Astrocyte (in vitro differentiated cells and primary cell): Measurements from ENCODE around the gene POLR3C. TPM values are rescaled to one million over a fixed set of nuclear protein-coding genes. Genes with fewer than 3 reads are reported as not detected.

Source experiments
- DNase-seq: peaks from one replicate; pipeline ENCODE4 v3.0.0-alpha.2; 2010; ENCODE audit warnings: low read depth
- FAIRE-seq: peaks from 2 replicates; lab custom pipeline; 2011; peaks lifted over from hg19 to GRCh38; lab: Jason Lieb, UNC
- H2AFZ ChIP-seq: 2 replicates; pipeline ENCODE4 v1.6.0; 2012; ENCODE audit warnings: low read depth, low read length, inconsistent platforms
- H3K27ac ChIP-seq: 2 replicates; pipeline ENCODE4 v1.5.1; 2011; ENCODE audit warnings: low read depth, low read length, inconsistent platforms
- H3K27me3 ChIP-seq: 2 replicates; pipeline ENCODE4 v1.6.0; 2011; ENCODE audit warnings: low read length, inconsistent platforms; ENCODE audit not compliant: insufficient read depth
- H3K36me3 ChIP-seq: 2 replicates; pipeline ENCODE4 v1.5.1; 2011; ENCODE audit warnings: low read length, inconsistent platforms; ENCODE audit not compliant: insufficient read depth
- H3K4me1 ChIP-seq: 2 replicates; pipeline ENCODE4 v1.5.1; 2011; ENCODE audit warnings: low read length, inconsistent platforms; ENCODE audit not compliant: insufficient read depth
- H3K4me2 ChIP-seq: 2 replicates; pipeline ENCODE4 v1.6.0; 2012; ENCODE audit warnings: low read length, inconsistent platforms
- H3K4me3 ChIP-seq: 2 replicates; pipeline ENCODE4 v1.5.1; 2011; ENCODE audit warnings: low read depth, mild to moderate bottlenecking, low read length, inconsistent platforms; ENCODE audit not compliant: insufficient read depth
- H3K79me2 ChIP-seq: 2 replicates; pipeline ENCODE4 v1.6.0; 2012; ENCODE audit warnings: mild to moderate bottlenecking, low read length, inconsistent platforms; ENCODE audit not compliant: insufficient read depth
- H3K9ac ChIP-seq: 2 replicates; pipeline ENCODE4 v1.6.0; 2012; ENCODE audit warnings: mild to moderate bottlenecking, low read length, inconsistent platforms
- H3K9me3 ChIP-seq: 2 replicates; pipeline ENCODE4 v1.5.1; 2012; ENCODE audit warnings: low read depth, mild to moderate bottlenecking, low read length, inconsistent platforms; ENCODE audit not compliant: insufficient read depth
- H4K20me1 ChIP-seq: 2 replicates; pipeline ENCODE4 v1.6.0; 2012; ENCODE audit warnings: low read length, inconsistent platforms; ENCODE audit not compliant: insufficient read depth
- H3K27ac Mint-ChIP-seq: one replicate; pipeline ENCODE4 v1.8.0; 2021; ENCODE audit warnings: mild to moderate bottlenecking, mixed read lengths; ENCODE audit not compliant: unreplicated experiment
- H3K27me3 Mint-ChIP-seq: one replicate; pipeline ENCODE4 v1.8.0; 2021; ENCODE audit warnings: low read depth, mixed read lengths; ENCODE audit not compliant: unreplicated experiment
- H3K36me3 Mint-ChIP-seq: one replicate; pipeline ENCODE4 v1.8.0; 2021; ENCODE audit warnings: low read depth, mixed read lengths; ENCODE audit not compliant: unreplicated experiment
- H3K4me1 Mint-ChIP-seq: one replicate; pipeline ENCODE4 v1.8.0; 2021; ENCODE audit warnings: low read depth, mixed read lengths; ENCODE audit not compliant: unreplicated experiment
- H3K4me3 Mint-ChIP-seq: one replicate; pipeline ENCODE4 v1.8.0; 2021; ENCODE audit warnings: mild to moderate bottlenecking, moderate library complexity, mixed read lengths; ENCODE audit not compliant: unreplicated experiment
- H3K9me3 Mint-ChIP-seq: one replicate; pipeline ENCODE4 v1.8.0; 2021; ENCODE audit warnings: mild to moderate bottlenecking, mixed read lengths; ENCODE audit not compliant: unreplicated experiment
- CTCF ChIP-seq: IDR thresholded peaks from 2 replicates; pipeline ENCODE4 v1.5.1; 2011; ENCODE audit warnings: low read depth, mild to moderate bottlenecking, inconsistent platforms, low read length, moderate library complexity; ENCODE audit not compliant: insufficient read depth
- EZH2 ChIP-seq: IDR thresholded peaks from 2 replicates; pipeline ENCODE4 v1.6.1; 2012; ENCODE audit warnings: mild to moderate bottlenecking, low read length, inconsistent platforms; ENCODE audit not compliant: insufficient read depth
- total RNA-seq: library from RNA; stranded (reverse); gene quantifications from 2 replicates; pipeline ENCODE4 v1.2.1, GENCODE V29; 2021

Gene POLR3C
- total RNA-seq, 1 donor from 2014 or later, result 43.3 TPM

GRCh38 chr1:145863282-145864018 is 39.5 kb downstream of the POLR3C start:
- Mint-ChIP-seq H3K9me3 (peaks cover 3% of the 10 kb centered on the region), H3K27ac (no peak overlapping the region), H3K4me3 (no peak overlapping the region), H3K27me3 (peaks cover 29% of the 10 kb centered on the region), H3K4me1 (peaks cover 3% of the 10 kb centered on the region), H3K36me3 (peaks cover 4% of the 10 kb centered on the region)
- H3K9me3 ChIP-seq, result no peaks in the 10 kb centered on the region
- H3K9ac ChIP-seq, result no peak overlapping the region
- H3K27ac ChIP-seq, result no peak overlapping the region
- DNase-seq (no peak), FAIRE-seq (no peak)
- H3K4me2 ChIP-seq, result no peak overlapping the region
- H2AFZ ChIP-seq, result no peak overlapping the region
- no peak overlapping the region for H3K4me3 ChIP-seq
- H4K20me1 ChIP-seq, result peaks cover under 1% of the 10 kb centered on the region
- no peak for TF ChIP-seq CTCF
- no peak for TF ChIP-seq EZH2
- no peaks in the 10 kb centered on the region for H3K27me3 ChIP-seq
- peaks cover 3% of the 10 kb centered on the region for H3K4me1 ChIP-seq
- H3K36me3 ChIP-seq, result no peaks in the 10 kb centered on the region
- H3K79me2 ChIP-seq, result peaks cover under 1% of the 10 kb centered on the region

GRCh38 chr1:145868232-145868631 is 44.2 kb downstream of the POLR3C start:
- Mint-ChIP-seq H3K4me3 (no peak overlapping the region), H3K27me3 (peaks cover 43% of the 10 kb centered on the region), H3K27ac (no peak overlapping the region), H3K4me1 (no peaks in the 10 kb centered on the region), H3K9me3 (peaks cover 3% of the 10 kb centered on the region), H3K36me3 (peaks cover 7% of the 10 kb centered on the region)
- no peak overlapping the region for H2AFZ ChIP-seq
- TF ChIP-seq CTCF (no peak), EZH2 (no peak)
- H3K36me3 ChIP-seq, result no peaks in the 10 kb centered on the region
- no peaks in the 10 kb centered on the region for H4K20me1 ChIP-seq
- H3K27me3 ChIP-seq, result no peaks in the 10 kb centered on the region
- no peak overlapping the region for H3K4me3 ChIP-seq
- no peak overlapping the region for H3K4me2 ChIP-seq
- H3K4me1 ChIP-seq, result peaks cover 7% of the 10 kb centered on the region
- no peaks in the 10 kb centered on the region for H3K9me3 ChIP-seq
- DNase-seq, result no peak
- no peak for FAIRE-seq
- H3K9ac ChIP-seq, result no peak overlapping the region
- H3K27ac ChIP-seq, result no peak overlapping the region
- H3K79me2 ChIP-seq, result no peaks in the 10 kb centered on the region
